ENCODE data around the gene COX4I2. TPM values are rescaled to one million over a fixed set of nuclear protein-coding genes. Genes with fewer than 3 reads are reported as not detected.

The COX4I2 gene
- total RNA-seq, 4 donors from 2014 or later, result 5.1 to 8.4 TPM; not detected in 2

DNA sequence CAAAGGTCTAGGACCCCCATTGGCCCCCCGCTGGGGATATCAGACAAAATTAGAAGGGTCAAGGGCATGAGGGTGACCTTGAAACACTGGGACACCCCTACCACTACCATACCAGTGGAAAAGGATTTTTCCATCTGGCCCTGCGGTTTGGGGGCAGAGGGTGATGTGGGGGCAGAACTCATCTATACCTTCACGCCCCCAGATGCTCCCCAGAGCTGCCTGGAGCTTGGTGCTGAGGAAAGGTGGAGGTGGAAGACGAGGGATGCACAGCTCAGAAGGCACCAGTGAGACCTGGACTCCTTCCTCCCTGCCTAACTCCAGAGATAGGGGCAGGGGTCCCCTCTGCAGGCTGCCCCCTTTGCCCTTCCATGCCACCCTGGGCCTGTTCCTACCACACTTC, 1.1 kb downstream of the COX4I2 start:
- DNase-seq, result no peak
- H3K36me3 ChIP-seq, result no peaks in the 10 kb centered on the region
- no peaks in the 10 kb centered on the region for H3K27me3 ChIP-seq
- no peak for TF ChIP-seq POLR2A (IDR thresholded peaks at IDR 0.05)
- TF ChIP-seq, protein P1, sequence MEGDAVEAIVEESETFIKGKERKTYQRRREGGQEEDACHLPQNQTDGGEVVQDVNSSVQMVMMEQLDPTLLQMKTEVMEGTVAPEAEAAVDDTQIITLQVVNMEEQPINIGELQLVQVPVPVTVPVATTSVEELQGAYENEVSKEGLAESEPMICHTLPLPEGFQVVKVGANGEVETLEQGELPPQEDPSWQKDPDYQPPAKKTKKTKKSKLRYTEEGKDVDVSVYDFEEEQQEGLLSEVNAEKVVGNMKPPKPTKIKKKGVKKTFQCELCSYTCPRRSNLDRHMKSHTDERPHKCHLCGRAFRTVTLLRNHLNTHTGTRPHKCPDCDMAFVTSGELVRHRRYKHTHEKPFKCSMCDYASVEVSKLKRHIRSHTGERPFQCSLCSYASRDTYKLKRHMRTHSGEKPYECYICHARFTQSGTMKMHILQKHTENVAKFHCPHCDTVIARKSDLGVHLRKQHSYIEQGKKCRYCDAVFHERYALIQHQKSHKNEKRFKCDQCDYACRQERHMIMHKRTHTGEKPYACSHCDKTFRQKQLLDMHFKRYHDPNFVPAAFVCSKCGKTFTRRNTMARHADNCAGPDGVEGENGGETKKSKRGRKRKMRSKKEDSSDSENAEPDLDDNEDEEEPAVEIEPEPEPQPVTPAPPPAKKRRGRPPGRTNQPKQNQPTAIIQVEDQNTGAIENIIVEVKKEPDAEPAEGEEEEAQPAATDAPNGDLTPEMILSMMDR (IDR thresholded peaks at IDR 0.05), result no peak
- H3K4me3 ChIP-seq, result no peak overlapping the region
- intact Hi-C loops (cut with DNase I; ENCODE audit: low total_unique reads), result no loop called here
- H3K27ac ChIP-seq, result no peak overlapping the region
- H3K4me1 ChIP-seq, result no peaks in the 10 kb centered on the region
- H3K9me3 ChIP-seq, result no peaks in the 10 kb centered on the region

DNA sequence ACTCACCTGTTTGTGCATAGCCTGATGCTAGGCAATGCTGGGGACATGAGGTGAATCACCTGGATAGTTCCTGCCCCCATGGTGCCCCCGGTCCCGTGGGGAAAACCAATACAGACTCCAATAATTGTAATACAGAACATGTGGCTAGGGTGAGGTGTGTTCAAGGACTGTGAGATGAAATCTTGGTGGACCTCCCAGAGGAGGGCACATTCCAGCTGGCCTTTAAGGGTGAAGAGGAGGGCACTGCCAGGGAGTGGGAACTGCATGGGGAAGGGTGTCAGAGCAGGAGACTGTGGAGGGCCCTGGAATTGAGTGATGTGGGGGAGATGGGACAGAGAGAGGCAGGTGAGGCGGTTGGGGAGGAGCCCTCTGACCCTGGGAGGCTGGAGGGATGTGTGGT, 2.5 kb downstream of the COX4I2 start:
- Histone ChIP-seq H3K27ac (no peak overlapping the region), H3K4me1 (no peaks in the 10 kb centered on the region), H3K27me3 (no peaks in the 10 kb centered on the region), H3K36me3 (no peaks in the 10 kb centered on the region), H3K4me3 (no peak overlapping the region), H3K9me3 (no peaks in the 10 kb centered on the region)
- DNase-seq, result no peak
- TF ChIP-seq, protein P1 (IDR thresholded peaks at IDR 0.05), result no peak
- TF ChIP-seq POLR2A (IDR thresholded peaks at IDR 0.05), result no peak
- intact Hi-C loops (cut with DNase I; ENCODE audit: low total_unique reads), result no loop called here

DNA sequence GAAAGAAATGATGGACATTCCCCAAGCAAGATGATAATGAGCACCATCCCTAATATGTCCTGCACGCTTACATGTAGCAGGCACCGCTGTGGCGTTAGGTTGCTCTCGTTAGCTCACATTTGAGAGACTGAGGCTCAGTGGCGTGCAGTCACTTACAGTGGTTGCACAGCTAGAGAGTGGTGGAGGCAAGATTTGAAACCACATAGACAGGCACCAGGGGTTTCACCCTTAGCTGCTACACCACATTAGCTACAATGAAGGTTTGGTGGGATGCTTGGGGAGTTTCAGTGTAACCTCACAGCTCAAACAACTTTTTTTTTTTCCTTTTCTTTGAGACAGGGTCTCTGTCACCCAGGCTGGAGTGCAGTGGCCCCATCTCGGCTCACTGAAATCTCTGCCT, 3.7 kb downstream of the COX4I2 start:
- Histone ChIP-seq H3K9me3 (no peaks in the 10 kb centered on the region), H3K4me3 (no peak overlapping the region), H3K27me3 (no peaks in the 10 kb centered on the region), H3K27ac (no peak overlapping the region), H3K36me3 (no peaks in the 10 kb centered on the region), H3K4me1 (no peaks in the 10 kb centered on the region)
- TF ChIP-seq, protein P1 (IDR thresholded peaks at IDR 0.05), result no peak
- no peak for TF ChIP-seq POLR2A (IDR thresholded peaks at IDR 0.05)
- intact Hi-C loops (cut with DNase I; ENCODE audit: low total_unique reads), result no loop called here
- DNase-seq, result no peak

DNA sequence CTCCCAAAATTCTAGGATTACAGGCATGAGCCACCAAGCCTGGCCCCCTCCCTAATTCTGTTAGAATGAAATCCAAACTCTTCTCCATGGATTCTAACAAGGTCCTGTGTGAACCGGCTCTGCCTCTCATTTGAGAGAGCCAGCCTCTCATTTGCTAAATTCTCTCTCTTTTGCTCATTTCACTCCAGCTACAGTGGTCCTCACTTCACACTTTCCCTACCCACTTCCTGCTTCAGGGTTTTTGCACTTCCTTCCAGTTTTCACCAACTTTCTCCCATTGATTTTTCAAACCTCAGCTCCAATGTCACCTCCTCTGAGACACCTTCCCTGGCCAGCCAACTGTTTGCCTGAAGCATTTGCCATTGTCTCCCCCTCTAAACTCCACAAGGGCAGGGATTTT, 5.1 kb downstream of the COX4I2 start:
- Histone ChIP-seq H3K27me3 (no peaks in the 10 kb centered on the region), H3K9me3 (no peaks in the 10 kb centered on the region), H3K4me1 (no peaks in the 10 kb centered on the region), H3K4me3 (no peak overlapping the region), H3K36me3 (no peaks in the 10 kb centered on the region), H3K27ac (no peak overlapping the region)
- no peak for TF ChIP-seq POLR2A (IDR thresholded peaks at IDR 0.05)
- TF ChIP-seq, protein P1 (IDR thresholded peaks at IDR 0.05), result no peak
- no peak for DNase-seq
- intact Hi-C loops (cut with DNase I; ENCODE audit: low total_unique reads), result no loop called here

DNA sequence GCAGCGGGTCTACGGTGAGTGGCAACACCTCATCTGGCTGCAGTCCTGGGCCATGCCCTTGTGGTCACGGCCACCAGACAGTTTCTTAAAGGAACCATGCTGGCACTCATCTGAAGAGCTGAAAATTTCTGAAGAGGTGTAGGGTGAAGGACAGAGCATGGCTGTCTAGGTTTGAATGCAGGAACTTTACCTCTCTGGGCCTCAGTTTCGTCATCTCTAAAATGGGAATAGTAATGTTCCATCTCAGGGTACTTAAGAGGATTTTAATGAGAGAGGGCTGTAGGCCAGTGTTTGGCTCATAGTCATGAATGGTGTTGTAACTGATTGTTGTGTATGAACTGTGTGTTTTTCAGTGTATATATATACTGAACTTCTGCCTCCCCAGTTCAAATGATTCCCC, 5.8 kb downstream of the COX4I2 start:
- intact Hi-C loops (cut with DNase I; ENCODE audit: low total_unique reads), result no loop called here
- no peak overlapping the region for H3K4me3 ChIP-seq
- DNase-seq, result no peak
- H3K27ac ChIP-seq, result no peak overlapping the region
- no peak for TF ChIP-seq POLR2A (IDR thresholded peaks at IDR 0.05)
- TF ChIP-seq, protein P1 (IDR thresholded peaks at IDR 0.05), result no peak
- no peaks in the 10 kb centered on the region for H3K36me3 ChIP-seq
- H3K4me1 ChIP-seq, result no peaks in the 10 kb centered on the region
- no peaks in the 10 kb centered on the region for H3K9me3 ChIP-seq
- H3K27me3 ChIP-seq, result no peaks in the 10 kb centered on the region
